Heart right ventricle (tissue), 16 donors: ENCODE measurements around the gene ATG13. TPM values are rescaled to one million over a fixed set of nuclear protein-coding genes. Genes with fewer than 3 reads are reported as not detected.

Experiments used
- ATAC-seq, 8 donors: fragments of 200-7000 bp; cut with Tn5 transposase; one replicate each; pipeline ENCODE4 v1.9.1; 2020; ENCODE audit warnings: mild to moderate bottlenecking in 8 of 8, moderate library complexity in 8 of 8, moderate number of reproducible peaks in 1 of 8
- DNase-seq, 2 donors: peaks; one replicate each; pipeline ENCODE4 v3.0.0-alpha.2; 2020
- H3K27ac ChIP-seq, 10 donors: fragments of 200-600 bp; sonication (generic) in 2 of 10; one replicate each; pipeline versions ENCODE4 v1.5.0 to v1.8.0; 2020 to 2022; ENCODE audit warnings: mild to moderate bottlenecking in 3 of 10
- H3K27me3 ChIP-seq, 7 donors: fragments of 200-600 bp; one replicate each; pipeline ENCODE4 v1.8.0; 2021 to 2022; ENCODE audit warnings: mild to moderate bottlenecking in 2 of 7
- H3K36me3 ChIP-seq, 9 donors: fragments of 200-600 bp; sonication (generic) in 1 of 9; one replicate each; pipeline versions ENCODE4 v1.5.0 to v1.8.0; 2020 to 2022; ENCODE audit warnings: mild to moderate bottlenecking in 2 of 9
- H3K4me1 ChIP-seq, 9 donors: fragments of 200-600 bp; sonication (generic) in 1 of 9; one replicate each; pipeline versions ENCODE4 v1.5.0 to v1.8.0; 2020 to 2022; ENCODE audit warnings: mild to moderate bottlenecking in 4 of 9
- H3K4me3 ChIP-seq, 10 donors: fragments of 200-600 bp; sonication (generic) in 2 of 10; one replicate each; pipeline versions ENCODE4 v1.5.0 to v1.8.0; 2020 to 2022; ENCODE audit warnings: mild to moderate bottlenecking in 7 of 10, moderate library complexity in 2 of 10
- H3K9me3 ChIP-seq, 11 donors: fragments of 200-600 bp in 10 of 11; sonication (generic) in 2 of 11; one replicate each; pipeline versions ENCODE4 v1.5.0 to v1.8.0; 2013 to 2022; ENCODE audit warnings: mild to moderate bottlenecking in 2 of 11, control low read depth in 1 of 11, moderate library complexity in 1 of 11
- CTCF ChIP-seq, 9 donors: fragments of 200-600 bp; sonication (generic) in 2 of 9; IDR thresholded peaks; one replicate each; pipeline versions ENCODE4 v1.5.0 to v1.8.0; 2021 to 2022; ENCODE audit warnings: antibody characterized with exemption in 9 of 9, mild to moderate bottlenecking in 5 of 9, moderate library complexity in 1 of 9
- WGBS, 2 donors: extraction: QIAGEN DNeasy Blood & Tissue Kit; methylation state at CpG; one replicate each; pipeline ENCODE4 v1.1.7; 2013; ENCODE audit warnings: inconsistent platforms in 1 of 2; 5-methylcytosine and 5-hydroxymethylcytosine counted together
- intact Hi-C, 10 donors: fragments of 100-400 bp; cut with DNase I; formaldehyde crosslinking; loops; one replicate each; pipeline versions ENCODE4 v1.11.1 to v1.14.2; 2022
- polyA plus RNA-seq, 2 donors: library from polyadenylated mRNA; stranded (reverse); fragments of 200-250 nt; gene quantifications; one replicate each; pipeline ENCODE4 v1.2.3, GENCODE V29; 2013
- total RNA-seq, 10 donors: library from RNA; stranded (reverse); fragmentation: NEBNext Ultra II Directional in 3 of 10; extraction: Animal tissue kit (Norgen Biotek cat#: 25700) in 3 of 10; gene quantifications; one replicate each; pipeline versions ENCODE4 v1.2.1 to v1.2.4, GENCODE V29; 2021 to 2023
- donor health status: Arrhythmogenic right ventricular cardiomyopathy.
- donor health status: ischemic (EF 13 %, LVEDD 7.1; RV severe dilation, severe dysfunction).
- donor health status: healthy with polysubstance abuse.
- donor health status: DM: no; HTN: yes; CAD: no.
- donor health status: DM: no; HTN: no; CAD: no.
- donor health status: ischemic (EF 25% LVEDD 6.9; RV normal size, moderate dysfunction).
- donor health status: ischemic (EF 25% LVEDD 5.7; RV mildly dilated, moderate dysfunction).
- donor health status: healthy.
- donor health status: DM: yes; HTN: yes; CAD: no.
- donor health status: Ischemic cardiomyopathy.
- donor health status: ischemic (EF 35%, LVEDD 5.7; RV mildly dilated, moderate dysfunction).
- donor health status: nonischemic (EF 11% LVEDD 7.7; RV severe dilation, severe dysfunction).
- donor health status: DM: yes; HTN: yes; CAD: no.
- donor health status: PGD.
- donor health status: ischemic (EF 29% LVEDD 5.4; RV normal size, mild dysfunction).
- donor health status: nonischemic (EF 23%, LVEDD 6.1; RV moderate dilation, normal function).

Gene ATG13
- total and polyA plus RNA-seq, 12 donors: 25.8 to 50.6 (median 40.8) TPM

- 90 to 91% methylated on average over 10 of the region's 10 CpGs for WGBS, 2 donors
- H3K36me3 ChIP-seq: peaks cover 0 to 85% (median 31%) of the 10 kb centered on the region in 9 donors
- ATAC-seq: no peak
Measured at GRCh38 chr11:46671958-46672315, 54.6 kb downstream of the ATG13 start.

GRCh38 chr11:46672381-46672839 is 55.1 kb downstream of the ATG13 start:
- TF ChIP-seq CTCF (IDR thresholded peaks at IDR 0.05): no peak
- DNase-seq: no peak
- 71 to 78% methylated on average over 6 of the region's 7 CpGs for WGBS, 2 donors
- no peak overlapping the region for H3K4me3 ChIP-seq
- no peaks in the 10 kb centered on the region for H3K9me3 ChIP-seq
- H3K36me3 ChIP-seq: peaks cover 0 to 85% (median 31%) of the 10 kb centered on the region in 9 donors
- H3K27me3 ChIP-seq: no peaks in the 10 kb centered on the region
- H3K27ac ChIP-seq: peak overlapping the region in 7 of 10 donors; percentile 73 to 88 (median 83)
- ATAC-seq: no peak
- intact Hi-C loops: no loop called here
- H3K4me1 ChIP-seq: peaks cover 13 to 83% (median 50%) of the 10 kb centered on the region in 9 donors

More at GRCh38 chr11:46671958-46672315, 54.6 kb downstream of the ATG13 start:
- H3K27me3 ChIP-seq: no peaks in the 10 kb centered on the region
- no peaks in the 10 kb centered on the region for H3K9me3 ChIP-seq
- no peak for TF ChIP-seq CTCF (IDR thresholded peaks at IDR 0.05)
- peaks cover 18 to 81% (median 50%) of the 10 kb centered on the region in 9 donors for H3K4me1 ChIP-seq
- no peak for DNase-seq
- H3K4me3 ChIP-seq: no peak overlapping the region
- peak overlapping the region in 6 of 10 donors; percentile 23 to 88 (median 80) for H3K27ac ChIP-seq
- intact Hi-C loops: no loop called here

GRCh38 chr11:46673713-46674462 is 56.5 kb downstream of the ATG13 start:
- H3K4me1 ChIP-seq: peaks cover 13 to 93% (median 50%) of the 10 kb centered on the region in 9 donors
- ATAC-seq (peak in 2 of 8 donors; percentile 2 to 43), DNase-seq (no peak)
- peak overlapping the region; percentile 67 to 88 (median 80) for H3K27ac ChIP-seq
- H3K4me3 ChIP-seq: no peak overlapping the region
- peaks cover 0 to 85% (median 30%) of the 10 kb centered on the region in 9 donors for H3K36me3 ChIP-seq
- H3K9me3 ChIP-seq: no peaks in the 10 kb centered on the region
- no peaks in the 10 kb centered on the region for H3K27me3 ChIP-seq
- intact Hi-C loops: no loop called here
- TF ChIP-seq CTCF (IDR thresholded peaks at IDR 0.05): no peak
- WGBS, 2 donors: 81% methylated on average over 6 of the region's 6 CpGs

- Histone ChIP-seq H3K36me3 (peaks cover 0 to 85% (median 33%) of the 10 kb centered on the region in 9 donors), H3K4me1 (peaks cover 13 to 87% (median 50%) of the 10 kb centered on the region in 9 donors), H3K27ac (peak overlapping the region; percentile 67 to 88 (median 80)), H3K4me3 (no peak overlapping the region), H3K9me3 (no peaks in the 10 kb centered on the region), H3K27me3 (no peaks in the 10 kb centered on the region)
- ATAC-seq (peak; percentile 14 to 59 (median 40)), DNase-seq (peak in 1 of 2 donors; percentile 46)
- intact Hi-C loops: no loop called here
- TF ChIP-seq CTCF (IDR thresholded peaks at IDR 0.05): no peak
- 53 to 54% methylated on average over 12 of the region's 12 CpGs for WGBS, 2 donors
Measured at GRCh38 chr11:46674463-46675287, 57.3 kb downstream of the ATG13 start.
